ENCODE results near the gene CLN3.
A peak's percentile ranks its signal among the peaks of the same experiment; 100 is the strongest.

Gene CLN3

GRCh38 chr16:28522792-28523191 lies 30.9 kb upstream of the CLN3 start:
- Histone ChIP-seq H4K91ac (ENCODE audit: low read depth, low read length, poor library complexity) (no peak overlapping the region), H3K36me3 (replicated peaks in 1 of 2; ENCODE audit: control insufficient read depth in 2 of 2, insufficient read depth in 2 of 2, low read length in 2 of 2) (no peaks in the 10 kb centered on the region), H3K18ac (ENCODE audit: low read length) (no peak overlapping the region), H3K9ac (ENCODE audit: low read depth, low read length, poor library complexity) (no peak overlapping the region), H2BK5ac (ENCODE audit: low read length) (no peak overlapping the region), H2BK15ac (ENCODE audit: low read length) (no peak overlapping the region), H3K4ac (ENCODE audit: low read length) (no peak overlapping the region), H3K27ac (replicated peaks; ENCODE audit: low read length) (no peak overlapping the region), H2AK5ac (ENCODE audit: low read depth, low read length) (no peak overlapping the region), H3K4me1 (ENCODE audit: control insufficient read depth in 2 of 2, insufficient read depth in 1 of 2, low read depth in 1 of 2, low read length in 2 of 2) (peaks cover 0 to 2% of the 10 kb centered on the region in 2 donors), H3K23ac (ENCODE audit: low read depth, low read length, poor library complexity) (no peak overlapping the region), H3K4me3 (ENCODE audit: low read length in 2 of 2) (no peak overlapping the region), H4K8ac (ENCODE audit: low read depth, low read length) (no peak overlapping the region), H3K14ac (ENCODE audit: low read length) (no peak overlapping the region), H3K9me3 (replicated peaks in 1 of 2; ENCODE audit: control insufficient read depth in 2 of 2, insufficient read depth in 1 of 2, low read depth in 1 of 2, low read length in 2 of 2) (peaks cover 0 to 3% of the 10 kb centered on the region in 2 donors), H3K4me2 (ENCODE audit: insufficient read depth, low read length, poor library complexity, severe bottlenecking) (no peak overlapping the region), H2BK120ac (ENCODE audit: low read depth, low read length) (no peak overlapping the region), H3K79me1 (ENCODE audit: low read depth, low read length) (no peaks in the 10 kb centered on the region), H2BK12ac (ENCODE audit: low read length) (no peak overlapping the region), H3K27me3 (ENCODE audit: control insufficient read depth in 3 of 3, insufficient read depth in 3 of 3, low read depth in 1 of 3, low read length in 3 of 3) (peaks cover 0 to 2% (median 0%) of the 10 kb centered on the region in 3 experiments), H2AFZ (ENCODE audit: low read length) (no peak overlapping the region)
- DNase-seq (ENCODE audit: low spot score) = no peak
- no CpG with 5 or more reads among the region's 11 CpGs for WGBS, 2 donors (ENCODE audit: extremely low coverage in 2 of 2, insufficient read length in 2 of 2, insufficient replicate concordance in 1 of 2)

GRCh38 chr16:28521436-28521835 lies 29.6 kb upstream of the CLN3 start:
- Histone ChIP-seq H3K23ac (ENCODE audit: low read depth, low read length, poor library complexity) (no peak overlapping the region), H3K9ac (ENCODE audit: low read depth, low read length, poor library complexity) (no peak overlapping the region), H3K4me3 (ENCODE audit: low read length in 2 of 2) (no peak overlapping the region), H3K27ac (replicated peaks; ENCODE audit: low read length) (no peak overlapping the region), H3K36me3 (replicated peaks in 1 of 2; ENCODE audit: control insufficient read depth in 2 of 2, insufficient read depth in 2 of 2, low read length in 2 of 2) (no peaks in the 10 kb centered on the region), H3K79me1 (ENCODE audit: low read depth, low read length) (no peaks in the 10 kb centered on the region), H2BK15ac (ENCODE audit: low read length) (no peak overlapping the region), H4K91ac (ENCODE audit: low read depth, low read length, poor library complexity) (no peak overlapping the region), H3K4me2 (ENCODE audit: insufficient read depth, low read length, poor library complexity, severe bottlenecking) (no peak overlapping the region), H3K4ac (ENCODE audit: low read length) (no peak overlapping the region), H2BK5ac (ENCODE audit: low read length) (no peak overlapping the region), H4K8ac (ENCODE audit: low read depth, low read length) (no peak overlapping the region), H2AK5ac (ENCODE audit: low read depth, low read length) (no peak overlapping the region), H3K18ac (ENCODE audit: low read length) (no peak overlapping the region), H2BK120ac (ENCODE audit: low read depth, low read length) (no peak overlapping the region), H3K9me3 (replicated peaks in 1 of 2; ENCODE audit: control insufficient read depth in 2 of 2, insufficient read depth in 1 of 2, low read depth in 1 of 2, low read length in 2 of 2) (peaks cover 0 to 3% of the 10 kb centered on the region in 2 donors), H2AFZ (ENCODE audit: low read length) (no peak overlapping the region), H3K4me1 (ENCODE audit: control insufficient read depth in 2 of 2, insufficient read depth in 1 of 2, low read depth in 1 of 2, low read length in 2 of 2) (peaks cover 0 to 2% of the 10 kb centered on the region in 2 donors), H3K14ac (ENCODE audit: low read length) (no peak overlapping the region), H3K27me3 (ENCODE audit: control insufficient read depth in 3 of 3, insufficient read depth in 3 of 3, low read depth in 1 of 3, low read length in 3 of 3) (peaks cover 0 to 2% (median 0%) of the 10 kb centered on the region in 3 experiments), H2BK12ac (ENCODE audit: low read length) (no peak overlapping the region)
- WGBS, 2 donors (ENCODE audit: extremely low coverage in 2 of 2, insufficient read length in 2 of 2, insufficient replicate concordance in 1 of 2) = no CpG with 5 or more reads among the region's 6 CpGs
- DNase-seq (ENCODE audit: low spot score) = no peak

GRCh38 chr16:28520672-28521071 lies 28.8 kb upstream of the CLN3 start:
- whole genome bisulfite sequencing, 2 donors (ENCODE audit: extremely low coverage in 2 of 2, insufficient read length in 2 of 2, insufficient replicate concordance in 1 of 2) = no CpG with 5 or more reads among the region's 7 CpGs
- Histone ChIP-seq H3K27ac (replicated peaks; ENCODE audit: low read length) (no peak overlapping the region), H3K4ac (ENCODE audit: low read length) (no peak overlapping the region), H2BK15ac (ENCODE audit: low read length) (peak overlapping the region; percentile 75), H3K4me2 (ENCODE audit: insufficient read depth, low read length, poor library complexity, severe bottlenecking) (no peak overlapping the region), H3K36me3 (replicated peaks in 1 of 2; ENCODE audit: control insufficient read depth in 2 of 2, insufficient read depth in 2 of 2, low read length in 2 of 2) (no peaks in the 10 kb centered on the region), H3K79me1 (ENCODE audit: low read depth, low read length) (no peaks in the 10 kb centered on the region), H3K27me3 (ENCODE audit: control insufficient read depth in 3 of 3, insufficient read depth in 3 of 3, low read depth in 1 of 3, low read length in 3 of 3) (peaks cover 0 to 2% (median 0%) of the 10 kb centered on the region in 3 experiments), H2BK5ac (ENCODE audit: low read length) (no peak overlapping the region), H4K91ac (ENCODE audit: low read depth, low read length, poor library complexity) (no peak overlapping the region), H2BK120ac (ENCODE audit: low read depth, low read length) (no peak overlapping the region), H2AK5ac (ENCODE audit: low read depth, low read length) (peak overlapping the region; percentile 75), H3K14ac (ENCODE audit: low read length) (no peak overlapping the region), H3K23ac (ENCODE audit: low read depth, low read length, poor library complexity) (no peak overlapping the region), H3K9ac (ENCODE audit: low read depth, low read length, poor library complexity) (no peak overlapping the region), H4K8ac (ENCODE audit: low read depth, low read length) (no peak overlapping the region), H2BK12ac (ENCODE audit: low read length) (no peak overlapping the region), H3K9me3 (replicated peaks in 1 of 2; ENCODE audit: control insufficient read depth in 2 of 2, insufficient read depth in 1 of 2, low read depth in 1 of 2, low read length in 2 of 2) (peaks cover 0 to 2% of the 10 kb centered on the region in 2 donors), H3K18ac (ENCODE audit: low read length) (no peak overlapping the region), H3K4me3 (ENCODE audit: low read length in 2 of 2) (no peak overlapping the region), H3K4me1 (ENCODE audit: control insufficient read depth in 2 of 2, insufficient read depth in 1 of 2, low read depth in 1 of 2, low read length in 2 of 2) (peaks cover 0 to 2% of the 10 kb centered on the region in 2 donors), H2AFZ (ENCODE audit: low read length) (no peak overlapping the region)
- no peak for DNase-seq (ENCODE audit: low spot score)

DNA sequence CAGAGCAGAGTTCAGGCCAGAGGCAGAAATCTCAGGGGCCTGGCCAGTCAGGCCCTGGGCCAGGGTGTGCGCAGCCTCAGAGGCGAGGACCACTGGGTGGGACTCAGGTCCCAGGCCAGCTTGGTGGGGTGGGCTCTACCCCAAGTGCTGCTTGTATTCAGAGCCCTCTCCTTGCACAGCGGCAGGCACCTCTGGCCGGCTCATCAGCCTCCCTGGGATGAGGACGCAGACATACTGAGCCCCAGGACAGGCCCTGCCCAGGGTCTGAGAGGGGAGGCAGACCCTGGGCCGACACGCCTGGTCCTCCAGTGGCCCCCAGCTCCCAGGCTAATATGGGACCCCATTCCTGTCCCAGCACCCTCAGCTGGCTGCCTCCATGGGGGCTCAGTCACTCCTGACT lies 22.4 kb upstream of the CLN3 start:
- Histone ChIP-seq H3K4ac (ENCODE audit: low read length) (no peak overlapping the region), H2BK120ac (ENCODE audit: low read depth, low read length) (no peak overlapping the region), H3K9me3 (replicated peaks in 1 of 2; ENCODE audit: control insufficient read depth in 2 of 2, insufficient read depth in 1 of 2, low read depth in 1 of 2, low read length in 2 of 2) (no peaks in the 10 kb centered on the region), H2AK5ac (ENCODE audit: low read depth, low read length) (no peak overlapping the region), H3K4me1 (ENCODE audit: control insufficient read depth in 2 of 2, insufficient read depth in 1 of 2, low read depth in 1 of 2, low read length in 2 of 2) (no peaks in the 10 kb centered on the region), H3K14ac (ENCODE audit: low read length) (no peak overlapping the region), H2AFZ (ENCODE audit: low read length) (peak overlapping the region; percentile 16), H3K18ac (ENCODE audit: low read length) (no peak overlapping the region), H2BK12ac (ENCODE audit: low read length) (no peak overlapping the region), H4K91ac (ENCODE audit: low read depth, low read length, poor library complexity) (no peak overlapping the region), H2BK15ac (ENCODE audit: low read length) (no peak overlapping the region), H3K4me2 (ENCODE audit: insufficient read depth, low read length, poor library complexity, severe bottlenecking) (no peak overlapping the region), H3K4me3 (ENCODE audit: low read length in 2 of 2) (no peak overlapping the region), H3K27me3 (ENCODE audit: control insufficient read depth in 3 of 3, insufficient read depth in 3 of 3, low read depth in 1 of 3, low read length in 3 of 3) (no peaks in the 10 kb centered on the region), H3K9ac (ENCODE audit: low read depth, low read length, poor library complexity) (no peak overlapping the region), H2BK5ac (ENCODE audit: low read length) (no peak overlapping the region), H3K36me3 (replicated peaks in 1 of 2; ENCODE audit: control insufficient read depth in 2 of 2, insufficient read depth in 2 of 2, low read length in 2 of 2) (no peaks in the 10 kb centered on the region), H3K79me1 (ENCODE audit: low read depth, low read length) (no peaks in the 10 kb centered on the region), H4K8ac (ENCODE audit: low read depth, low read length) (no peak overlapping the region), H3K27ac (replicated peaks; ENCODE audit: low read length) (no peak overlapping the region), H3K23ac (ENCODE audit: low read depth, low read length, poor library complexity) (no peak overlapping the region)
- no CpG with 5 or more reads among the region's 7 CpGs for WGBS, 2 donors (ENCODE audit: extremely low coverage in 2 of 2, insufficient read length in 2 of 2, insufficient replicate concordance in 1 of 2)
- no peak for DNase-seq (ENCODE audit: low spot score)

Data from neuronal stem cell (in vitro differentiated cells).